IPS-NIHi7 (cell line): ENCODE results near the gene USP5.

ENCODE experiments used
- DNase-seq: peaks from one replicate; pipeline ENCODE4 v3.0.0; 2012; ENCODE audit warnings: mixed read lengths; ENCODE audit errors: extremely low spot score

The USP5 gene

GRCh38 chr12:6826125-6826733 is 25.7 kb upstream of the USP5 start:
- DNase-seq = no peak

DNA sequence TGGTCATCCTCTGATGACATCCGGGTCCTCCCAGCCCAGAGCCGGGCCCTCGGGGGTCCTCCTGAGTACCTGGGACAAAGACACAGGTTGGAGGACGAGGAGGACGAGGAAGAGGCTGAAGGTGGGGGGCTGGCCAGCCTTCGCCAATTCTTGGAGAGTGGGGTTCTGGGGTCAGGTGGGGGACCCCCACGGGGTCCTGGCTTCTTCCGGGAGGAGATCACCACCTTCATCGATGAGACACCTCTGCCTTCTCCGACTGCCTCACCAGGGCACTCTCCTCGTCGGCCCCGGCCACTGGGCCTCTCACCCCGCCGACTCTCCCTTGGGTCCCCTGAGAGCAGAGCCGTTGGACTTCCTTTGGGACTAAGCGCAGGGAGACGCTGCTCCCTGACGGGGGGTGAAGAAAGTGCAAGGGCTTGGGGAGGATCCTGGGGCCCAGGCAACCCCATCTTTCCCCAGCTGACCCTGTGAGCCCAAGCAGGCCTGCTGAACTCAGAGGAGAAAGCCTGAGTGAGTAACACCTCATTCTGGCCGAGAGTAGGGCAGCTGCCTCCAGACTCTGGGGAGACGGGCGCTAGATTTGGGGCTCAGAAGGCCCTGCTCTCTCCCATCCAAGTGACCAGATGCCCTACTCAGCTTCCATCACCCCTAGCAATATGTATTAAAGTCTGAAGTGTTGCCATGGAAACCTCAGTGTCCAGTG is 25.1 kb upstream of the USP5 start:
- DNase-seq = no peak

DNA sequence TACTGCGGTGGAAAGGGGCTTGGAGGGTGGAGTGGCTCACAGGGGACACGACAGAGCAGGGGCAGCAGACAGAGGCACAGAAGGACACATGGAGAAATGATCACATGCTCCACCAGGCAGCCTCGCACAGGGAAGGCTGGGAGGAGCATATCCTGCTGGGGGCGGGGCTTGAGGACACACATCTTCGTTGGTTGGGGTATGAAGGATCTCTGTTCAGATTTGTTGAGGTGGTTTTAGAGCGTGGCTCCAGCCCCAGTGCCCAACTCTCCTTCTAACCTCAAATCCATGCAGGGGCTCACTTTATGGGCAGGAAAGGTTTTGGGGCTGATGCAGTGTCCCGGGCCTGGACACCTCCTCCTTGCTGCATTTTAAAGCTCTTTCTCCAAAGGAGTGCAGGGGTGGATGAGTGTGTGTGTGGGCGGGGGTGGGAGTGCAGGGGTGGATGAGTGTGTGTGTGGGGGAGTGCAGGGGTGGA is 24.5 kb upstream of the USP5 start:
- peak; percentile 82 for DNase-seq

GRCh38 chr12:6827982-6828780 is 23.8 kb upstream of the USP5 start, which contains the start of gene P3H3:
Gene P3H3, plus strand, starts transcription at chr12:6828407. Its CDS starts 34 bp downstream, at chr12:6828441.
- DNase-seq = peak; percentile 60

DNA sequence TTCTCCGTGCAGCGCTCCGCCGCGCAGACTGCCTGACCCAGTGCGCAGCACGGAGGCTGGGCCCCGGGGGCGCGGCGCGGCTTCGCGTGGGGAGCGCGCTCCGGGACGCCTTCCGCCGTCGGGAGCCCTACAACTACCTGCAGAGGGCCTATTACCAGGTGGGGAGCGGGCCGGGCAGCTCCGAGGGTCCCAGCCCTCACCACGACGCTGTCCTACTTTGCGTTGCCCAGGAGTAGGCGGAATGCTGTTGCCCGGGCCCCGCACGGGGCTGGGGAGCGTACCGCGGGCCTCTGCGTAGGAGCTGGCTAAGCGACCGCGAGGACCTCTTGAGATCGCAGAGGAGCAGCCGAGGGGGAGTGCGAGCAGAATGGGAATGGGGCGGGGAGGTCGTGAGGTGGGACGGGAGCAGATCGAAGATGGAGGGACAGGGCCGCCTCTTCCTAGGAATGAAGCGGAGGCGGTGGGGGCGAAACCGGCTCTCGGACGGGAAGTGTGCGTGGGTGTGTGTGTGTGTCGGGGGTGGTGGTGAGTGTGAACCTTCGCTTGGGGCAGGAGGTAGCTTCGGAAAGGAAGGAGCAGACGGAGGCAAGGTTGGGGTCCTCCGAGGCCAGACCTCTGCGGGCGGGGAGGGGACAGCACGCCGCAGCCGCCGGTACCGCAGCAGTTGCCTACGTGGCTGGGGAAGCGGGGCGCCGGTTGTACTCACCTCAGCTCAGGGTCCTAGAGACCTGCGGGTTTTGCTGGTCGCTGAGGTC is 23.0 kb upstream of the USP5 start:
- DNase-seq = peak; percentile 73

DNA sequence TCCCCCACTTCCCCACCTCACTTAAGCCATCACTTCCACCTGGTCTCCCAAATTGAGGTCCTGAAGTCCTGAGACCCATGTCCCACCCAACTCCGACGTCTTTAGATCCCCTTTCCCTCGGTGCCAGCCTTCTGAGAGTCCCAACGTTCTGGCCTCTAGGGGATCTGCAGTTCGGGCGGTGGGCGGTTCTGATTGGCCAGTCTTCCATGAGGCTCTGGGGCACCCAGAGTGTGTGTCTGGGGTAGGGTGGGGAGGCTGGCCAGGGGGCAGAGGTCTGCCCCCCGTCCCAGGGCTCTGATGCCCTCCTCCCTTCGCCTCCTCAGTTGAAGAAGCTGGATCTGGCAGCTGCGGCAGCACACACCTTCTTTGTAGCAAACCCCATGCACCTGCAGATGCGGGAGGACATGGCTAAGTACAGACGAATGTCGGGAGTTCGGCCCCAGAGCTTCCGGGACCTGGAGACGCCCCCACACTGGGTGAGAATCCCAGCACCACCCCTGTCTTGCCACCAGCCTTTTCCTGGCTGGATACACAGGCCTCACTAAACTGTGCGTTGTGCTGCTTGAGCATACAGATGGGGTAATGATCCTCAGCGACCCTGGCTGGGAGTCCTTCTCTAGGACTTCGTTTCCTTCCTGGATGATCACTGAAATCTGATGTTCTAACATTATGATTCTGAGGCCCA is 22.3 kb upstream of the USP5 start:
- DNase-seq = no peak

GRCh38 chr12:6830286-6830890 is 21.6 kb upstream of the USP5 start:
- no peak for DNase-seq

DNA sequence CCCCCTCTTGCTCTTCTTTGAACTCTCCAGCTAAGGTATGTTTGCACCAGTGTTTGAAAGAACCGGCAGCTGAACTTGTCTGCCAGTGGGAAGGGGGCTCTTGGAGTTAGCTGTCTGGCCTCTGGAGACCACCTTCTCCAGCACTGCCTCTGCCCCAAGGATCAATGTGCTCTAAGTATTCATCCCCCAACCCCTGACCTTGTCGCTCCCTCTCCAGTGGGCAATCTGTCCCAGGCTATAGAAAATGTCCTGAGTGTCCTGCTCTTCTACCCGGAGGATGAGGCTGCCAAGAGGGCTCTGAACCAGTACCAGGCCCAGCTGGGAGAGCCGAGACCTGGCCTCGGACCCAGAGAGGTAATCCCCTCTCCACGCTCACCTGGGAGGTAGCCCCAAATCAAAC is 21.0 kb upstream of the USP5 start:
- no peak for DNase-seq

GRCh38 chr12:6831450-6831995 is 20.4 kb upstream of the USP5 start:
- no peak for DNase-seq

- no peak for DNase-seq
These were observed 19.8 kb upstream of the USP5 start for GRCh38 chr12:6832125-6832524.

DNA sequence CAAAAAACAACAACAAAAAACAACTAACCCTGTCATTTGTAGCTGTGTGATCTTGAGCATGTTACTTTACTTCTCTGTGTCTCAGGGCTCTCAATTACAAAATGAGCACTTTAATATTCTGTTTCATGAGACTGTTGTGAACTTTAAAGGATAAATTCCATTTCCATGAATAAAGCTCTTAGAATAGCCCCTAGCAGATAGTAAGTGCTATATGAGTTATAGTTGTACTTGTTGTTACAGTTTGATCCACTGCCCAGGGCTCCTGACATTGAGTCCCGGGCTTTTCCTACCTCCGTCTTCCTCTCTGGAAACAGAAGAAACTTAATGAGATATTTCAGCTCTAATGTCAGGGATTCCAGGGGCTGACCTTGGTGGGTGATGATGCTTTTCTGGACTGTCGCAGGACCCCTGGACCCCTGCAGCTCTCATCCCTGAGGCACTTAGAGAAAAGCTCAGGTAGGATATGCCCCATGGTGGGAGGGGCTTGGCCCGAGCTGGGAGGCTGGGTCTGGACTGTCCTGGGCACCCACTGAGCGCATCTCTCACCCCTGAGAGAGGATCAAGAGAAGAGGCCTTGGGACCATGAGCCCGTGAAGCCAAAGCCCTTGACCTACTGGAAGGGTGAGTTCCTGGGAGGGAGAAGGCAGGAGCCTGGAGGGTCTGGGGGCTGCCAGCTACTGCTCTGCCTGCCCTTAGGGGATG is 18.6 kb upstream of the USP5 start:
- DNase-seq = no peak

GRCh38 chr12:6834254-6834653 is 17.7 kb upstream of the USP5 start:
- no peak for DNase-seq

DNA sequence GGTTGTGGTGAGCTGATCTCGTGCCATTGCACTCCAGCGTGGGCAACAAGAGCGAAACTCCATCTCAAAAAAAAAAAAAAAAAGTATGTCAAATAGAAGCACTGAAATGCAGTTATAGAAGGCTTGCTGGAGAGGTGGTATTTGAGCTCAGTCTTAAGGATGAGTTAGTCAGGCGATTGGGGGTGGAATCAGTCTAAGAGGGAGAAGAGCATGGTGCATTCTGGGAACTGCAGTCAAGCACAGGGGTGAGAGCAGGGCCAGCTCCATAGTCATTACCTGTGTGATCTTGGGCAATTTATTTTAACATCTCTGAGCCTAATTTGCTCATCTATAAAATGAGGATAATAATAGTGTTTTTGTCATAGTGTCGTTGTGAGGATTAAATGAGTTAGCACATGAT is 17.1 kb upstream of the USP5 start:
- no peak for DNase-seq

DNA sequence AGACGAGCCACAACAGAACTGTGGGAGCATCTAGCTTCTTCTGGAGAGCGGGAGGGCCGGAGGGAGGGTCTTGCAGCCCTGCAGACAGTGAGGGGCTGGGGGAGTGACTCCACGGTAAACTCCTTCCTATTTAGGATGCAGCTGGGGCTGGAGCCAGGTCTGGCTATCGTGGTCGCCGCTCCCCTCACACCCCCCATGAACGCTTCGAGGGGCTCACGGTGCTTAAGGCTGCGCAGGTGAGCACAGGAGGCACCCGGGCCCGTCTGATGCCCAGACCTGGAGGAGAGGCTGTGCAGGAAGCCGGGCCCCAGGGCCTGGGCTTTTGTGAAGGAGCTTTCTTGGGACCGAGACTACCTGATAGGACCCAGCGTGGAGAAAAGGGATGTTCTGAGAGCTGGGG is 15.1 kb upstream of the USP5 start:
- DNase-seq = no peak

GRCh38 chr12:6837370-6838060 is 14.4 kb upstream of the USP5 start:
- DNase-seq = no peak

DNA sequence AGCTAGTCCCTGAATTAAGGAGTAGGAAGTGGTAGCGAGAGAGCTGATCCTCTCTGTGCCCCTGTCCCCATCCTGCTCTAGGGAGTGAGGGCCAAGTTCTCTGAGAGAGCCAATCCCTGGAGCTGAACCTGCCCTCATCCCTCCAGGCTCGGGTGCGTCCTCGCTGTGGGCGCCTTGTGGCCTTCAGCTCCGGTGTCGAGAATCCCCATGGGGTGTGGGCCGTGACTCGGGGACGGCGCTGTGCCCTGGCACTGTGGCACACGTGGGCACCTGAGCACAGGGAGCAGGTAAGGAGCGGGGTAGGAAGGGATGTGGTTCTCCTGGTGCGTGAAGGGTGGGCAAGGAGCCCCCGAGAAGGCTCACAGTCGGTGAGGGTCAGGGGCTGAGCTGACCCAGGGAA is 13.1 kb upstream of the USP5 start:
- DNase-seq = no peak

DNA sequence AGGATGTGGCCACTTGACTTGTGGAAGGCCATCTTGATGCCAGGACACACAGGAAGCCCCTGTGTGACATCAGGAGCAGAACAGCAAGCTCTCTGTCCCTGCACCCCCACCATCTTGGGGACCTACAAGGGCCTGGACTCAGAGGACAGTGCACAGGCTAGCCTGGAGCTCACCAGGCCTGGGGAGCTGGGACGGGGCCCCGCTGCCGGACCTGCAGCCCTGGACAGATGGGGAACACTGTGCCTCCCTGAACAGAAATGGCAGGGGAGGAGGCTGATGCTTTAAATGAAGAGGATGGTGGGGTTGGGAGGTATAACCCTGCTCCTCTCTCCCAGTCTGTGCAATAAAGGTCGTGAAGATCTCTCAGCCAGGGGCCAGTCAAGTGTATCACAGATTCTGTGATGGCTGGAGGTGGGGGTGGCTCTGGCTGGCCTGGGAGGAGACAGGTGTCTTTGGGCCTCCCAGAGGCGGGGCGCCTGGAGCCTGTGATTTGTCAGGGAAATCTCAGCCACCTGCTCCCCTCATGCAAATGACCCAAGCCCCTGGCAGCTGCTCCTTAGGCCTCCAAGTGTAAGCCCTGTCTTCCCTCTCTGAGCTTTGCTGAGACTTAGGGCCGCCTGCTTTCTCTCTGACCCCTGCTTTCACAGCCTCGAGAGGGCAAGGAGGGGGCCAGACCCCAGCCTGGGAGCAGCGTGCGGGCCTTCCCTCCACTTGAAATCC is 12.3 kb upstream of the USP5 start:
- DNase-seq = peak; percentile 70

DNA sequence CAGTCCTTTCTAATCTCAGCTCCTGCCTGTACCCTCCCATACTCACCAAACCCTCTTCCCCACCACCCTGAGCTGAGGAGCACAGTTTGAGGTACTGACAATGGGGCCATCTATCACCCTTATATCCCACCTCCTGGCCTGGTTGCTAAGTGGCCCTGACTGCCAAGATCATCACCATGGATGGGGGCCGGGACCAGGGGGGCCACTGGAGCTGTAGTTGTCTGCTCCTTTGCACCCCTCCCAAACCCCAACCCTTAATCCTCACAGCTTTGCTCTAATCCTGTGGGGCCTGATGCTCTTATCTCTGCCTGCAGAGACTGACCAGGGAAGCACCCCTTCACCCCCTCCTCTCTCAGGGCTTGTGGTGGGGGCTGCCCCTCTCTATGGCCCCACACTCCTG is 11.6 kb upstream of the USP5 start:
- no peak for DNase-seq
